H1 (cell line): ENCODE data around the gene CBX4. TPM values are rescaled to one million over a fixed set of nuclear protein-coding genes. Genes with fewer than 3 reads are reported as not detected.
A peak's percentile ranks its signal among the peaks of the same experiment; 100 is the strongest.

Experiments
- CTCF ChIA-PET: fragments of 300-600 bp; sonication (Branson Sonifier 250); formaldehyde crosslinking; loops from one replicate; lab custom pipeline; 2021; ENCODE audit not compliant: partially characterized antibody; lab: Charles Lee
- POLR2A ChIA-PET: fragments of 300-600 bp; sonication (Branson Sonifier 250); formaldehyde crosslinking; loops from one replicate; lab custom pipeline; 2021; ENCODE audit warnings: inconsistent platforms; ENCODE audit not compliant: partially characterized antibody; lab: Charles Lee
- DNase-seq, 2 experiments: peaks; one replicate each; pipeline versions ENCODE4 v3.0.0 to v3.0.0-alpha.2; 2010 to 2022; ENCODE audit warnings: low spot score in 2 of 2, low read depth in 1 of 2, mixed read lengths in 1 of 2
- FAIRE-seq: peaks from 2 replicates; lab custom pipeline; 2011; peaks lifted over from hg19 to GRCh38; lab: Jason Lieb, UNC
- H2AFZ ChIP-seq: 2 replicates; pipeline ENCODE4 v1.8.1; 2012; ENCODE audit warnings: low read length, inconsistent platforms
- H2AK5ac ChIP-seq: 2 replicates; pipeline ENCODE4 v1.6.1; 2013; ENCODE audit warnings: low read depth, low read length
- H2BK120ac ChIP-seq: replicated peaks from 2 replicates; pipeline ENCODE3; 2013; ENCODE audit warnings: low read depth, low read length, inconsistent platforms
- H2BK12ac ChIP-seq: 2 replicates; pipeline ENCODE4 v1.6.1; 2013; ENCODE audit warnings: low read depth, low read length
- H2BK15ac ChIP-seq: 2 replicates; pipeline ENCODE4 v1.6.1; 2013; ENCODE audit warnings: low read length
- H2BK20ac ChIP-seq: 2 replicates; pipeline ENCODE4 v1.6.1; 2013; ENCODE audit warnings: low read length
- H2BK5ac ChIP-seq: 2 replicates; pipeline ENCODE4 v1.6.1; 2013; ENCODE audit warnings: low read depth, low read length
- H3K14ac ChIP-seq: 2 replicates; pipeline ENCODE4 v1.6.1; 2013; ENCODE audit warnings: inconsistent platforms; ENCODE audit not compliant: insufficient read length
- H3K18ac ChIP-seq: 2 replicates; pipeline ENCODE4 v1.6.1; 2013; ENCODE audit warnings: low read length; ENCODE audit errors: extremely low read depth
- H3K23ac ChIP-seq: 2 replicates; pipeline ENCODE4 v1.6.1; 2013; ENCODE audit warnings: inconsistent platforms; ENCODE audit not compliant: insufficient read length
- H3K23me2 ChIP-seq: 2 replicates; pipeline ENCODE4 v1.6.1; 2013; ENCODE audit warnings: low read depth, low read length
- H3K27ac ChIP-seq: 2 replicates; pipeline ENCODE4 v1.6.1; 2011; ENCODE audit warnings: low read depth, low read length, inconsistent platforms
- H3K27me3 ChIP-seq, 4 experiments: replicated peaks in 1 of 4; 1 replicate in 1 of 4; 2 replicates in 3 of 4; pipeline versions ENCODE4 v1.6.1 to v1.8.1; 2011 to 2013; ENCODE audit warnings: low read length in 3 of 4, mild to moderate bottlenecking in 3 of 4, inconsistent platforms in 2 of 4, mixed read lengths in 2 of 4, moderate library complexity in 1 of 4; ENCODE audit not compliant: control insufficient read depth in 3 of 4, insufficient read depth in 3 of 4; ENCODE audit errors: extremely low read depth in 1 of 4
- H3K36me3 ChIP-seq, 4 experiments: 2 replicates each; pipeline versions ENCODE4 v1.6.1 to v1.8.1; 2011 to 2013; ENCODE audit warnings: mild to moderate bottlenecking in 4 of 4, low read length in 3 of 4, moderate library complexity in 2 of 4, control low read depth in 1 of 4, inconsistent platforms in 1 of 4; ENCODE audit not compliant: insufficient read depth in 4 of 4, control insufficient read depth in 2 of 4
- H3K4ac ChIP-seq: replicated peaks from 2 replicates; pipeline ENCODE3; 2013; ENCODE audit warnings: low read length, low read depth, mixed read lengths, inconsistent platforms; ENCODE audit not compliant: insufficient read length
- H3K4me1 ChIP-seq, 4 experiments: replicated peaks in 1 of 4; 1 replicate in 1 of 4; 2 replicates in 3 of 4; pipeline versions ENCODE4 v1.6.1 to v1.8.1; 2011 to 2013; ENCODE audit warnings: low read length in 3 of 4, inconsistent platforms in 2 of 4, mixed read lengths in 1 of 4; ENCODE audit not compliant: insufficient read depth in 4 of 4, control insufficient read depth in 3 of 4
- H3K4me2 ChIP-seq, 2 experiments: 2 replicates each; pipeline versions ENCODE4 v1.6.1 to v1.8.1; 2011 to 2013; ENCODE audit warnings: low read depth in 2 of 2, low read length in 2 of 2, control low read depth in 1 of 2, inconsistent platforms in 1 of 2, mild to moderate bottlenecking in 1 of 2; ENCODE audit not compliant: insufficient read depth in 1 of 2
- H3K4me3 ChIP-seq, 4 experiments: fragments of 200-600, 300-600 bp in 1 of 4; sonication (generic), shearing (Covaris generic), sonication (Bioruptor Twin) in 1 of 4; 2 replicates each; pipeline versions ENCODE4 v1.5.1 to v1.8.1; 2011 to 2016; ENCODE audit warnings: low read length in 4 of 4, low read depth in 3 of 4, control low read depth in 2 of 4, inconsistent platforms in 2 of 4, mild to moderate bottlenecking in 2 of 4, mixed read lengths in 1 of 4, moderate library complexity in 1 of 4; ENCODE audit not compliant: insufficient read depth in 2 of 4; ENCODE audit errors: extremely low read depth in 1 of 4
- H3K56ac ChIP-seq: replicated peaks from 2 replicates; pipeline ENCODE3; 2013; ENCODE audit warnings: low read depth, mild to moderate bottlenecking, mixed read lengths, low read length, inconsistent platforms; ENCODE audit not compliant: insufficient read length
- H3K79me1 ChIP-seq: 2 replicates; pipeline ENCODE4 v1.6.1; 2013; ENCODE audit warnings: low read depth, low read length, control low read depth
- H3K79me2 ChIP-seq, 2 experiments: 2 replicates each; pipeline versions ENCODE4 v1.6.1 to v1.8.1; 2012 to 2013; ENCODE audit warnings: low read length in 2 of 2, mild to moderate bottlenecking in 2 of 2, inconsistent platforms in 1 of 2; ENCODE audit not compliant: insufficient read depth in 2 of 2, control insufficient read depth in 1 of 2
- H3K9ac ChIP-seq, 4 experiments: replicated peaks in 1 of 4; 1 replicate in 1 of 4; 2 replicates in 3 of 4; pipeline versions ENCODE4 v1.6.1 to v1.8.1; 2011 to 2013; ENCODE audit warnings: low read depth in 3 of 4, low read length in 3 of 4, control low read depth in 2 of 4, mild to moderate bottlenecking in 2 of 4, moderate library complexity in 2 of 4, inconsistent platforms in 1 of 4; ENCODE audit errors: extremely low read depth in 1 of 4
- H3K9me3 ChIP-seq, 2 experiments: 2 replicates each; pipeline versions ENCODE4 v1.6.1 to v1.8.1; 2012 to 2013; ENCODE audit warnings: mild to moderate bottlenecking in 2 of 2, moderate library complexity in 2 of 2, control low read depth in 1 of 2, inconsistent platforms in 1 of 2, low read depth in 1 of 2, low read length in 1 of 2, mixed read lengths in 1 of 2; ENCODE audit not compliant: insufficient read depth in 2 of 2
- H4K20me1 ChIP-seq, 2 experiments: replicated peaks in 1 of 2; 2 replicates each; pipeline versions ENCODE3 to v1.8.1; 2011 to 2013; ENCODE audit warnings: inconsistent platforms in 2 of 2, low read length in 2 of 2, mild to moderate bottlenecking in 1 of 2; ENCODE audit not compliant: insufficient read depth in 2 of 2, control insufficient read depth in 1 of 2
- H4K5ac ChIP-seq: 2 replicates; pipeline ENCODE4 v1.6.1; 2013; ENCODE audit warnings: low read length, low read depth, mixed read lengths, inconsistent platforms; ENCODE audit not compliant: insufficient read length
- H4K8ac ChIP-seq: 2 replicates; pipeline ENCODE4 v1.8.0; 2013; ENCODE audit warnings: mild to moderate bottlenecking, moderate library complexity, low read length, inconsistent platforms; ENCODE audit not compliant: insufficient read depth; ENCODE audit errors: extremely low read depth
- H4K91ac ChIP-seq: replicated peaks from 2 replicates; pipeline ENCODE3; 2013; ENCODE audit warnings: low read length, mixed read lengths, inconsistent platforms; ENCODE audit not compliant: insufficient read length
- CREB1 ChIP-seq: IDR thresholded peaks from 2 replicates; pipeline ENCODE4 v1.6.1; 2012; ENCODE audit warnings: inconsistent platforms
- HDAC6 ChIP-seq: IDR thresholded peaks from one replicate; pipeline ENCODE4 v1.7.1; 2012; ENCODE audit warnings: low read depth, mild to moderate bottlenecking, inconsistent platforms, low read length, moderate library complexity
- TEAD4 ChIP-seq: IDR thresholded peaks from 2 replicates; pipeline ENCODE4 v1.6.1; 2012; ENCODE audit warnings: low read depth, low read length, inconsistent platforms, mixed read lengths
- WGBS, 2 experiments: shearing (Covaris generic) in 1 of 2; methylation state at CpG; one replicate each; pipeline versions ENCODE4 v1.1.6 to v1.1.7; 2013 to 2015; ENCODE audit warnings: low lambda C conversion rate in 2 of 2, mixed read lengths in 2 of 2, inconsistent platforms in 1 of 2, low coverage in 1 of 2, missing lambda C conversion rate in 1 of 2; ENCODE audit not compliant: insufficient replicate concordance in 2 of 2, insufficient coverage in 1 of 2, insufficient read length in 1 of 2; ENCODE audit errors: extremely low coverage in 1 of 2, missing lambda C conversion rate in 1 of 2; 5-methylcytosine and 5-hydroxymethylcytosine counted together
- polyA plus RNA-seq, 7 experiments: library from polyadenylated mRNA; depleted of rRNA in 3 of 7; stranded (reverse) in 5 of 7; unstranded in 2 of 7; fragments of >200 nt in 5 of 7; fragments of 200-250 nt in 2 of 7; gene quantifications; 1 replicate in 5 of 7; 2 replicates in 1 of 7; 4 replicates in 1 of 7; pipeline versions ENCODE4 v1.2.1 to v1.2.3, GENCODE V29; 2011 to 2013; ENCODE audit warnings: missing spikeins in 2 of 7, mixed read lengths in 2 of 7
- total RNA-seq: library from RNA; stranded (reverse); fragmentation: NEBNext Ultra II Directional; extraction: Animal tissue kit (Norgen Biotek cat#: 25700); gene quantifications from 2 replicates; pipeline ENCODE4 v1.2.1, GENCODE V29; 2021

CBX4 gene
- total and polyA plus RNA-seq, 2 of the 8 experiments (the other 6 are each of a cell fraction or from before 2014, with no cell fraction given) = 1.8 to 4.0 TPM

DNA sequence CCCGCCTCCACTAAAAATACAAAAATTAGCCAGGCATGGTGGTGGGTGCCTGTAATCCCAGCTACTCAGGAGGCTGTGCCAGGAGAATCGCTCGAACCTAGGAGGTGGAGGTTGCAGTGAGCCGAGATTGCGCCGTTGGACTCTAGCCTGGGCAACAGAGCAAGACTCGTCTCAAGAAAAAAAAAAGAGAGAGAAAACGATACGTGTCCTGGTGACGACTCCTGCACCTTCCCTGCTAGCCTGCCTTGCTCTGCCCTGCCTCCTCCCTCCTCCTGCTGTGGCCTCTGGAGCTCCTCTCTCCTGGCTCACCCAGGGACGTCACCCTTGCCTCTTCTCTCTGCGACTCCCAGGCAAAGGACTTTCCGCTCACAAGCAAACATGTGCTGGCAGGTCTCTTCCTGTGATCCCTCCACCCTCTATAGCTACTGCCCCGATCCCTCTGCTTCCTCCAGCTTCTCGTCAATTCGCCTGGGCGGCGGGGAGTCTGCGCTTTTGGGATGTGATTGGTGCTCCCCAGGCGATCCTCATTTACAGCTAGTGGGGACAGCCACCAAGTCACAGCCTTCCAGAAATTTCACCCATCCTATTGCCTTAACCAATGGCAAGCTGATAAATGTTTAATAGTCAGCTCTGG, 25.5 kb upstream of the CBX4 start:
- H4K8ac ChIP-seq = no peak overlapping the region
- no peak overlapping the region for H3K14ac ChIP-seq
- H3K27ac ChIP-seq = no peak overlapping the region
- no peak overlapping the region for H2AK5ac ChIP-seq
- H2BK12ac ChIP-seq = no peak overlapping the region
- peak overlapping the region; percentile 25; the same call in 1 of the 2 replicates for H2BK15ac ChIP-seq
- no peak overlapping the region for H3K9ac ChIP-seq
- no peak overlapping the region for H4K91ac ChIP-seq
- H3K79me2 ChIP-seq = no peaks in the 10 kb centered on the region
- 92% methylated on average over 19 of the region's 20 CpGs; no CpG with 5 or more reads in 1 of the 2 experiments for WGBS, 2 experiments
- H3K18ac ChIP-seq = no peak overlapping the region
- no peak overlapping the region for H3K4ac ChIP-seq
- H3K4me2 ChIP-seq = no peak overlapping the region
- no peak overlapping the region for H2BK120ac ChIP-seq
- ChIA-PET POLR2A (interaction anchor here (1.0 kb wide), 1 partner anchor 25 kb away, joined by 4 read pairs; the partner anchor contains the start of gene CBX4), CTCF (interaction anchor here (0.7 to 3.1 kb wide), 13 partner anchors 9 to 219 kb away, joined by 3 to 11 read pairs (median 3); no protein-coding TSS in a partner anchor)
- DNase-seq (no peak), FAIRE-seq (no peak)
- no peaks in the 10 kb centered on the region; a peak in 2 of 7 replicates for H3K27me3 ChIP-seq
- TF ChIP-seq HDAC6 = no peak
- no peak for TF ChIP-seq CREB1
- no peak for TF ChIP-seq TEAD4
- H3K36me3 ChIP-seq = no peaks in the 10 kb centered on the region
- no peak overlapping the region for H3K56ac ChIP-seq
- no peak overlapping the region for H2BK20ac ChIP-seq
- H3K4me1 ChIP-seq = peaks cover 0 to 13% (median 8%) of the 10 kb centered on the region in 4 experiments; a peak in 6 of 7 replicates
- no peak overlapping the region for H3K23ac ChIP-seq
- H3K79me1 ChIP-seq = no peaks in the 10 kb centered on the region
- H4K20me1 ChIP-seq = no peaks in the 10 kb centered on the region
- no peak overlapping the region for H2AFZ ChIP-seq
- no peaks in the 10 kb centered on the region for H3K9me3 ChIP-seq
- H4K5ac ChIP-seq = no peak overlapping the region
- H3K23me2 ChIP-seq = peaks cover 2% of the 10 kb centered on the region; the same call in 1 of the 2 replicates
- H2BK5ac ChIP-seq = no peak overlapping the region
- no peak overlapping the region for H3K4me3 ChIP-seq
